GM18858 (cell line): Measurements from ENCODE around the gene POU3F1.

ENCODE experiments used
- ATAC-seq: cut with Tn5 transposase; IDR thresholded peaks from one replicate; pipeline ENCODE4 v1.9.1; 2021; ENCODE audit not compliant: unreplicated experiment

POU3F1 gene

DNA sequence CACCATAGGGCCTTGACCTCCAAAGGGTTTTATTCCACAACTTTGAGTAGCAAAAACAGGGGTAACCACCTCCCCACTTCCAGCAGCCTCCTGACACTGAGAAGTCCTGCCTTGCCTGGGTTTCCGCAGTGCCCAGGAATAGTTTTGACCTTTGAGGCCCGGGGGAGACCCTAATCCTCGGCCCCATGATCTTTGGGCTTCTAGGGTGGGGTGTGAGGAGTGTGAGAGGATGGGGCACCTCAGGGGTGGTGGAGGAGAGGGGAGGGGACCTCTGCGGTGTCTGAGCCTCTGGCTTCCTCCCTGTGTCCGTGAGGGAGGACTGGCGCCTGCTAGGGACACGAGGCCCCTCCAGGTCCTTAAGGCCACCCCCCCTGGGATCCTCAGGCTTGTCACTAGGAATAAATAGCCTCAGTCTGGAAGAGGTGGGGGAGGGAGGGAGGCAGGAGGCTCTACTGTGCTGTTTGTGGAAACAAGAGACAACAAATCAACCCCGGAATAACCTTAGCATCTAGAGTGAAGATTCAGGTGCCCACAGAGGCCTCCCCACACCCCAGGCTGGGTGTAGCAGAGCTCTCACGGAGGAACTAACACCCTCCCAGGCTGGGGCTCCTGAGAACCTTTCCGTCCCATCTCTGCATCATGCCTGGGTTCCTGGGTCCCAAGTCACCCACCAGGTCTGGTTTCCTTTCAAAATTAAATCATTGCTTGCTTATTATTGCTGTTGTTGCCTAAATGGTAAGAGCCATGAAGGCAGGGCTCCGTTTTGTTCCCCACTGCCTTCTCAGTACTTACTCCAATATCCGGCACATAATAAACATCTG is 40.4 kb downstream of the POU3F1 start:
- ATAC-seq = no peak

DNA sequence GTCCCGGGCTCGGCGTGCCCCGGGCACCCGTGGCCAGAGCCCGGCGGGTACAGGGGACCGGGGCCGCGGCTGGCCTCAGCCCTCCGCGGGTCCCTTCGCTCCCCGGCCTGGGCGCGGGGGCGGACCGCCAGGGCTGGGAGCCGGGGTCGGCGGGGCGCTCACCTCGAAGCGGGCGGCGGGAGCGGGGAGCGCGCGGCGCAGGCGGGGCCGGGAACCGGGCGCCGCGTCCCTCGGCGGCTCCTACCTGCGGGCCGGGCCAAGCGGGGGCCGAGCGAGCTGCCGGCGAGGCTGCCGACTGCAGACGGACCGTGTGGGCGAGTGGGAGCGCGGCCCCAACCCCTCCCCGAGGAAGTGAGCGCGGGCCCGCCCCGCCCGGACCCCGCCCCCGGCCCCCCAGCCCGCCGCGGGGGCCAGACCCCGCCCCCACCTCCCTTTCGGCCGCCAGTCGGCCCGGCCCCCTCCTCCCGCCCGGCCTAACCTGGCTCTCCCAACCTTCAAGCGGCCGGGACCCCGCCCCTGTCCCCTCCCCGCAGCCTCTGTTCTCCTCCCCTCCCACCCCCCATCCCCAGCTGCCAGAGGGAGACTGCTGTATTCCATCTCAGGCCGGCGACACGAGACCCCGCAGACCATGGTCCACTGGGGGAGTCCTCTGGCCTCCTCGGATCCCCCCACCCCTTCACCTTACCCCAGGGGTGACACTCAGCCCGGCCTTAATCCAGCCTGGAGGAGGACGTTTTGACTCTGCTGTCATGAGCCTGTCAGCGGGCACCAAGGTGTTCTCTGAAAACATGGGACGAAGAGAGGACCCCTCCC is 41.2 kb downstream of the POU3F1 start, which contains the start of gene FHL3:
Gene FHL3 (minus strand): TSS at position 320 of the 813 bp plus-strand sequence. CDS start 6,102 bp downstream, outside the sequence.
- ATAC-seq = no peak

DNA sequence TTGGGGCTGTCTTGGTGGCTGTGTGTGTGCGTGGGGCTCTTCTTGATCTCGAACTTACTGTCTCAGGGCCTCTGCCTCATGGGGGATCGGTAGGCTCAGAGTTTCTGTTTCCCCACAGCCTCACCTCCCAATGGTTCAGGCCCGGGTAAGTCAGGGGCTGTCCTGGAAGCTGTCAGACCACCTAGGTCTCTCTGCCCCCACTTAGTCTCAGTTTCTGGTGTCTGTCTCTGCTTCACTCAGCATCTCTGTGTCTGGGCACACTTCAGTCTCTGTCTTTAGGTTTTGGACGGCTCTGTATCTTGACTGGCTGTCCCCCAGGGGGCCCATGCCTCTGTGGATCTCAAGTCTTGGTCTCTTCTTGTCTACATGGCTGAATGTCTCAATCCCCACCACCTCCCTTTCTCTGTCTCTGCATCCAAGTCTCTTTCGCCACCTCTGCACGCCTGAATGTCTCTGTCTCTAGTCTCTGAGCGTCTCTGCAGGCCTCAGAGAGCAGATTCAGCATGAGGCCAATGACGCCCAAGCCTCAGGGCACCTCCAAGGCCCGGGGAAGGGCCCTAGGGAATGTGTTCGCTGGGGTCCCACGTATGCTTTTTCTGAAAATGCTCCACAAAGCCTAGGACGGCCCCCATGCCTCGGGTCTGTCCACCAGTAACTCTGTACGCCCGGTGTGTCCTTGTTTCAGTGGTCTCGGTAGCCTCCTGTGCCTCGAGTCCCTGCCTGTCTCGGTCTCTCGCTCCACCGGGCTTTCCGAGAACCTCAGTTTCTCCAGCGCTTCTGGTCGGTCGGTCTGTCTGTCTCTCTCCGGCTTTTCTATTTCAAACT is 42.1 kb downstream of the POU3F1 start:
- ATAC-seq = no peak

DNA sequence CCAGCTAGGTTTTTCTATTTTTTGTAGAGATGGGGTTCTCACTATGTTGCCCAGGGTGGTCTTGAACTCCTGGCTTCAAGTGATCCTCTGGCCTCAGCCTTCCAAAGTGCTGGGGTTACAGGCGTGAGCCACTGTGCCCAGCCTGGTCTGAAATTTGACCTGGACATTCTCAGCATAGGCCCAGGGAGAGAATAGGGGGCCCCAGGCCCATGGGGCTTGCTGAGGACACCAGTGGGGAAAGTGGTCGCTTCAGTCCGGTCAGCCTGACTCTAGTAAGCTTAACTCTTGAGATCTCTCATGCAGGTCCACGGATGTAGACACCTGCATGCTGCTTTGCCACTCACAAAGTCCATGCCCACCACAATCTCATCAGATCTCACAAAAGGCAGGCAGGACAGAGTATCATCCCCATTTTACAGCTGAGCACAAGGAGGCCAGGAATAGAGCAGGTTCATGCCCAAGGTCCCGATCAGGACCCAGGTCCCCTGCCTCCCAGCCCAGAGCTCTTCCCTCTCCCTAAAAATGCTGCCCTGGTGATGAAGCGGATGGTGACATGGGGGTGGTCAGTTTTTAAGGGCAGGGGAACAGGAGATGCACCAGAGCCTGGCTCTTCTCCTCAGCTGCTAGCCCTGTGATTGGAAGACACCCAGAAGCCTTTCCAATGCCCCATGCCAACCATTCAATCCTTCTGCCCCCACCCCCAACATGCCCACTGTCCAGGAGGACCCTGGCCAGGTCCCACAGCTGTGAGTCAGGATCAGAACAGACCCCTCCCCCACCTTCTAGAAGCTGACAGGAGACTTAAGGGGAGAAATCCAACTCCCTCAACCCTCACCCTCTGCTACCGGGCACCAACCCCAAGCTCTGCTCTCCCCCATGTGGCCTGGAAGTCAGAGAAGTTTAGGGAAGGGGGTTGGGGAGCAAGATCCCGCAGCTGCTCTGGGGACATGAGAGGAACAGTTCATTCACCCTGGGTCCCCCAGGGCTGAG is 43.0 kb downstream of the POU3F1 start:
- ATAC-seq = no peak

DNA sequence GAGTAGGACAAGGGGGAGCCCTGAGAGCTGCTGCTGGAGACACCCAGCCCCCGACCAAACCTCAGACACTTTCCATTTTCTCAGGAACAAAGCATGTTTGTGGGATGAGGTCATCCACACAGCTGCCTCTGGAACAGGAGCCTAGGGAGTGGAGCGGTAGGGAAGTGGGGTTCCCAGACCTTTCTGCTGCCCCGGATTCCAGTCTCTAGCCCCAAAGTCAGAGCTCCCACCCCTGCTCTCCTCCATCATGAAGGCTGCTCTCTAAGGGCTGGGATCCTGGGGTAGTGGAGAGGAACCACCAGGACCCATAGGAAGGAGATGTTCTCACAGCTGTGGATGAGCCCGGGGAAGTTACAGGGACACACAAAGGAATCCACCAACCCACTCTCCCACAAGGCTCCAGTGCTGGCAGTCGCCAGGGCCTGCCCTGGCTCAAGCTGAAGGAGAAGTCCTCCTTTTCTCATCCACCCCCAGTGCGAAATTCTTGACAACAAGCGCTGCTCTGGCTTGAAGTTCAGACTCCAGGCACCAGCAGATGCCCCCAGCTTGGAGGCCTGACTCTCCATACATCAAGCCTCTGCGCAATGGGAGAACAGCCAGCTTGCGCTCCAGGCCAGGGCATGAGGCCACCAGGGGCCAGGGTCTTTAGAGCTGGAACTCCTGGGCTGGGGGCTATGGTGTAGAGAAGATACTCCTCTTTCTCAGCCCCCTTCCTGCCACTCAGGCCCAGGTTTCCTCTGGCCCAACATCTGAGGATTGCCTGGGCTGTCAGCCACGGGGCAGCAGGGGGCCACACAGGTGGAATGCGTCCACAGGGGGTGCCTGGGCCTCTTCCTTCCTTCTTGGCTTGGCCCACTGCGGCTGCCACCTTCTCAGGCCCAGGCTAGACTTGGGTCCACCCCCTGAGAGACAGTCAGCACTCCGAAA is 45.8 kb downstream of the POU3F1 start:
- ATAC-seq = no peak

DNA sequence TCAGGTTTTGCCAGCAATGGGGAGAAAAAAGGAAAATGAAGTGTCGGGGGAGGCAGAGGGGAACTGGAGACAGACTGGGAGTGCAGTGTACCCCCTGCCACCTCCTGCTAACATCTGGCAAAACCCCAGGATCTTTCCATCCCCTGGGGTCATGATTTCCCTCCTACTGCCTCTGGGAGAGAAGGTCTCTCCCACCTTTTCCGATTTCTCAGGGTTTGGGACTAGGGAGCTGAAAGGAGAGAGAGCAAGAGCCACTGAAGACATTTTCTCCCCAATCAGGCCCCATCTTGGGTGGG is 46.4 kb downstream of the POU3F1 start:
- no peak for ATAC-seq

DNA sequence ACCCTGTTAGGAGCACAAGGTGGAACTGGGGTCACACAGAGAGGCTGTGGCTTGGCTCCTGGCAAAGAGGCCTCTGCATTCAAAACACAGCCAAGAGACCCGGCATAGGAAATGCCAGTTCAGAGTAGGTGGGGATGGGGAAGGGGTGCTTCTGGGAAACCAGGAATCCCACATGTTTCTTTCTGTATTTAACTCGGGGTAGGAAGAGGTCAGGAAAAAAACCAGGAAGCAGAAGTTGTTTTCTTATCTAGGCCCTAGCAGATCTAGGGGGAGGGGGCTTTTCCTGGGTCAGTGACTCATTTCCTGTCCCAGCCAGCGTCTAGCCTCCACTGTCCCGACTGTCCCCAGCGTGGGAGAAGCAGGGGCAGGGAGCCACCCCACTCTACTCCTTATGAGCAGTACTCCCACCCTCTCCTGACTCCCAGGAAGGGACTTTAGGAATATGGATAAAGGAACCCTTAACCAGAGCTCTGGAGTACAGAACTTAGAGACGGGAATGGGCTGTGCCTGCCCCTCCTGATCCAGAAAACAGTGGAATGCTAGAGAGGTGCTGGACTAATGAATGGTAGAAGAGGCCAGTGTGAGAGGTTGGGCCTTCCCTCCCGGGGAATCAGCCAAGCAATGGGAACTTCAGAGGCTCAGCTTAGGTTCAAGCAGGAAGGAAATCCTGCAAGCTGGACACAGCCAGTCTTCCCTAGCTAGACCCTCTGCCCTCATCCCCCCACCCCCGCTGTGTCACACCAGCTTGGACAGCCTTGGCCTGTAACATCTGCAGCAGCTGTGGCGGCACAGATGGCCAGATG is 47.0 kb downstream of the POU3F1 start:
- no peak for ATAC-seq

DNA sequence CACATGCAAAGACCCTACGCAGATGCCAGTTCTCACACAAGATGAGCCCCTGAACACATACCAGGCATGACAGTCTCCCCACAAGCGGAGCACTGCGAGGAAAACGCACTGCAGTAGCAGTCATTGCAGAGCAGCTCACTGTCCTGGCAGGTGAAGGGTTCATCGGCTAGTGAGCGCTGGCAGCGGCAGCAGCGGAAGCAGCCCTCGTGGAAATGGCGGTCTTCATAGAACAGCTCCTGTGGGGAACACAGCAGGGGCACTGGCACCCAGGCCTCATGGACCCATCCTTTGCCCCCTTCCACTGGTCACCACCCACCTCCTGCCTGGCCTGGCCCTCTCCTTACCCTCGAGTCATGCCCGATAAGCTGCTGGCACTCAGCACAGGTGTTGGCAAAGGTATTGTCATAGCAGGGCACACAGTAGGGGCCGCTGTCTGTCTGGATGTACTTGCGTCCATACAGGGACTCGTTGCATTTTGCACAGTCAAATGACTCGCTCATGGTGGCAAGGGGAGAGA is 47.6 kb downstream of the POU3F1 start:
- ATAC-seq = no peak

DNA sequence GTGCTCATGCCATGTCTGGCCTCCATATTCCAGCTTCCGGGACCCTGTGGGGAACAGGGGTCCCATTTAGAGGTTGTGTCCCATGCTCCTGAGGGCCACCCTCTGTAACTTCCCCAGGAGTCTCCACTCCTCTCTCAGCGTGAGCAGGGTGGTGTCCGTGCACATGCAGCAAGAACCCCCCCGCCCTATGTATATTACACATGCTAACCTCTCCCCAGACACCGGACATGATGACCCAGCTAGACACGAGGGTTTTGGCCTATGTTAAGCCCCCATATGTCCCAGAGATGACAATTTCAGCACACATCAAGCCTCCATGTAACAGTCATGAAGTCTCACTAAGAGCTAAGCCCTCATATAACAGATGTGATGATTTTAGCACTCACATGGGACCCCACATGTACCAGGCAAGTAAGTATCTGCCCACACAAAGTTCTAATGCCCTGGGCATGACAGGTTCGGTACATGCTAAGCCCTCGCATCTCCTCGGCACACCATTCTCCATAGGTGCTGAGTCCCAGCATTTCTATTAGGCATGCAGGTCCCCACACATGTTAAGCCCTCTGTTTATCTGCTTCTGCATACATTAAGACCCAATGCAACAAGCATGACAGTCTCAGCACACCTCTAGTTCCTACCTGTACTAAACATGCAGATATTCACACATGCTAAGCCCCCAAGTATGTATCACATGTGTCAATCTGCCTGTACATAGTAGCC is 48.3 kb downstream of the POU3F1 start:
- ATAC-seq = no peak

DNA sequence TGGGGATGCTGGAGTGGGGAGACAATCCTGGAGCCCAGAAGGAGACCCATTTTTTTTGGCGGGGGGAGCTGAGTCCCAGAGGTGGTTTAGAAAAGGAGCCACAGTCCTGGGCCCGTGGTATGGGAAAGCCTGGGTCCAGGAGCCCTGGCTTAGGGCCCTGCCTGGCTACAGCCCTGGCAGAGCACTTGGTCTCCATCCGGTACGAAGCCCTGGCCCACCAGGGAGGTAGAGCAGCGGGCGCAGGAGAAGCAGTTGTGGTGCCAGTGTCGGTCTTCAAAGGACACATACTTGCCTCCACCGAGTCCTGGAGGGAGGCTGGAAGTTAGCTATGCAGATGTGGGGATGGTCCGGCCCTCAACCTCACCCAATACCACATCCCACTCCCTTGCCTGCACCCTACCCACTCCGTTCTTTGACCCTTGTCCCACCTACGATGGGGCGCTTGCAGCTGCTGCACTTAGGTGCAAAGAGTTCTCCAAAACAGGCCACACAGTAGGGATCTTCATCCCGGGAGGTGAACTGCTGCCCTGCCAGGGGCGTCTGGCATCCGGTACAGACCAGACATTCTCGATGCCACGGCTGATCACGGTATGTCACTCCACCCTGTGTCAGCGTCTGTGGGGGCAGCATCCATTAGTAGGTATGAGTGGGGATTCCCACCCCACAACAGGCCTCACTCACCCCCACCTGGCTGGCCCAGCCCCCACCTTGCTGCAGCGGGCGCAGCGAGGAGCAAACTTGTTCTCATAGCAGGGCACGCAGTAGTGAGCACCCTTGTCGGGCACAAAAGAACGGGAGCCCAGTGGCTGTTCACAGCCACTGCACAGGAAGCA is 49.1 kb downstream of the POU3F1 start:
- ATAC-seq = no peak

DNA sequence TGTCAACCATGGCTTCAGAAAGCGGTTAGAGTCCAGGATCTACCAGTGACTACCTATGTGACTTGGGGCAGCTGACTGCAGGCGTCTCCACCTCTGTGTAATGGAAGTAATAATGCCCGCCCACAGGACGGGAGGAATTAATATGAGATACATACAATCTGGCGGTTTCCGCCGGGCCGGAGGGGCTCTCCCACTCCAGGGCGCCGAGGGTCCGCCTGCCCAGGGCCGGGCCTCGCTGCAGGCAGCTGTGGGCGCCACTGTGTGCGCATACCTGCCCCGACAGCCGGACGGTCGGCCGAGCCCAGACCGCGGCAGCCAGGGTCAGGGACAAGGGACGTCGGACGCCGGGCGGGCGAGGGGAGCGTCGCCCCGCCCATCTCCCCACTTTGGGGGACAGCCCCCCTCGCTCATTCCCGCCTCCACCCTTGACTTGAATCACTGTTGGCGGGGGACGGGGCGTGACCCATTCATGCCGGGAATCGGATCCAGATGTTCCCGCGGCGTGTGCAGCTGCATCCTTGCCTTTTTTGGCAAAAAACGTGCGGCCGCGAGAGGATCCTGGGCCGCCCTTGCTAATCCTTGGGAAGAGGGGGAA is 50.7 kb downstream of the POU3F1 start:
- no peak for ATAC-seq

DNA sequence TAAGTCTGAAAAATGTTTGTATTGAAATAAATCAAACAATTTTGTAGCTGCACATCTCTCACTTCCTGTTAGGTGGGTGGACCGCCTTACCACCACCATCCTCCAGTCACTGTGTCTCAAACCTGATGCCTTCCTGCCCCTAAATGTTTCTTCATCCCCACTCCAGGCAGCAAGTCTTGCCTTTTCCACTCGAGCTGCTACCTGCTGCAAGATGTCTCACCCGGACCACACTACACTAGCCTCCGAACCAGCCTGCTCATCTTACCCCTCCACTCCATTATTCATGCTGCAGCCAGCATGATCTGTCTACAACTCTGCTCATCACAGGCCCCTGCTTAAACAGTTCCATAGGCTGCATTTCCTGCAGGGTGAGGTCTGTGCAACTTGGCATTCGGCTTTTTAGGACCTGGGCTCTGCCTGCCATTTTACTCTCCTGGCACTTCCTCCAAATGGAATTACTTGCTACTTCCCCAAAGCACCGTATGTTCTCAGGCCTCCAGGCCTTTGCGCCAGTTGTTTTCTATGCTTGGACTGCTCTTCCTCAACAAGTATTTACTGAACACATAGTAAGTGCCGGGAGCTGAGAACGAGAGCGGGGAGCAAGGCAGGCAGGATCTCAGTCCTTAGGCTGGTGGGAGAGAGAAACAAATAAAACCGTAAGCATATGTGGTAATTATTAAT is 51.6 kb downstream of the POU3F1 start:
- ATAC-seq = no peak
